ENCODE measurements around the gene ECHS1.
"Not testable (repeated sequence)": the region's sequence is repeated elsewhere in the genome, so short reads cannot be mapped to it uniquely, and the experiment has no call there.

ECHS1 gene

GRCh38 chr10:133377818-133378250, 4.7 kb upstream of the ECHS1 start:
- DNase-seq = no peak

GRCh38 chr10:133377025-133377817, 4.1 kb upstream of the ECHS1 start:
- DNase-seq = no peak

GRCh38 chr10:133376183-133376582, 3.0 kb upstream of the ECHS1 start:
- DNase-seq = not testable (repeated sequence)

- no peak for DNase-seq
Observed at GRCh38 chr10:133375357-133376115, 2.4 kb upstream of the ECHS1 start.

- no peak for DNase-seq
Observed at GRCh38 chr10:133372507-133372906, 647 bp downstream of the ECHS1 start.

GRCh38 chr10:133370030-133370786, 2.9 kb downstream of the ECHS1 start:
- DNase-seq = no peak

- DNase-seq = no peak
Observed at GRCh38 chr10:133368153-133368552, 5.0 kb downstream of the ECHS1 start.

GRCh38 chr10:133367461-133367860, 5.7 kb downstream of the ECHS1 start:
- not testable (repeated sequence) for DNase-seq

GRCh38 chr10:133366751-133367150, 6.4 kb downstream of the ECHS1 start:
- no peak for DNase-seq

- no peak for DNase-seq
Observed at GRCh38 chr10:133366130-133366478, 7.0 kb downstream of the ECHS1 start.

- DNase-seq = no peak
Observed at GRCh38 chr10:133365461-133366129, 7.6 kb downstream of the ECHS1 start.

GRCh38 chr10:133364645-133365431, 8.3 kb downstream of the ECHS1 start:
- no peak for DNase-seq

- no peak for DNase-seq
Observed at GRCh38 chr10:133362846-133363245, 10.3 kb downstream of the ECHS1 start.

- no peak for DNase-seq
Observed at GRCh38 chr10:133361773-133362441, 11.2 kb downstream of the ECHS1 start.

- DNase-seq = no peak
Observed at GRCh38 chr10:133361227-133361626, 11.9 kb downstream of the ECHS1 start.

GRCh38 chr10:133359972-133360610, 13.1 kb downstream of the ECHS1 start:
- peak in 1 of 6 experiments; percentile 8 for DNase-seq

- DNase-seq = peak in 5 of 6 experiments; percentile 9 to 57 (median 35)
Observed at GRCh38 chr10:133359554-133359971, 13.6 kb downstream of the ECHS1 start.

GRCh38 chr10:133358925-133359310, 14.2 kb downstream of the ECHS1 start:
- no peak for DNase-seq

GRCh38 chr10:133358162-133358924, 14.8 kb downstream of the ECHS1 start:
- no peak for DNase-seq

Data from stimulated activated naive CD4-positive, alpha-beta T cell (primary cell).